Stimulated activated CD4-positive, alpha-beta T cell treated with anti-CD3 and anti-CD28 coated beads, TNF-alpha, amount 100 ng/mL, for 24 hours (primary cell): Measurements from ENCODE around the gene SMU1.

Source experiments
- DNase-seq, 3 experiments: peaks; one replicate each; pipeline ENCODE4 v3.0.0-alpha.2; 2020; ENCODE audit warnings: low read depth in 3 of 3

The SMU1 gene

DNA sequence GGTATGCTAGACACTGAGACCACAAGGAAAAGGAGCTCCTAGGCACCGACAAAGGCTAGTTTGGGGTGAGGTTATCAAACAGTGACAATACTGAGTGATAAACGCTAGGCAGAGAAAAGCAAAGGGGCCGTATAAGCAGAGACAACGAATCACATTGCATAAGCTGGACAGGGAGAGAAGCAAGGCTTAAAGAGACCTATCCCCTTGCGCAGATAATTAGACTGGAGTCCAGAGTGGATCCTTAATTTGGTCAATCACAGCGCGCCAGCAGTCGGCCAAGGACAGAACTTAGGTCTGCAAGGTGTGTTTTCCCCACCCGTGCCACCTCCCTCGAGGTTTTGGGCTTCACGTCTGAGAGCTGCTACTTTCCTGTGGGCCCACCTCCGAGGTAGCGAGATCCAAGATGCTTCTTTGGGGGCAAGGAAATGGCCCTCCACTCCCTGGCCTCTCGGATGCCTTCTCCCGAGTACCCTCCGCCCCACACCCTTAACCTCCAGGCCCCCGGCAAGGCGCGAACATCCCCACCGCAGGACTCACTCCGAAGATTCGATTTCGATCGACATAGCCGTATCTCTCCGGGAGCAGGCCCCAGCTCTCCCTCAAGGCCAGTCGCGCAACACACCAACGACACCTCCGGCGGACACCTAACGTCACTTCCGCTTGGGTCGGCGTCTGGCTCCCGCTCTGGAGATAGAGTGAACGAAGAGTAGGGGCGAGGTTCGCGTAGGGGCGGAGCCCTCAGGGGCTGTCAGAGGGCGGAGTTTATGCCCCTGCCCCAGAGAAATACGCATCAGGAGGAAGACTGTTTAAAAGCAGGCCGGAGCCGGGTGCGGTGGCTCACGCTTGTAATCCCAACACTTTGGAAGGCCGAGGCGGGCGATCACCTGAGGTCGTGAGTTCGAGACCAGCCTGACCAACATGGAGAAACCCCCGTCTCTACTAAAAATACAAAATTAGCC lies at the start of gene SMU1:
TSS of gene SMU1 (minus strand) at position 629 of the 959 bp plus-strand sequence. CDS start at position 563, 66 bp downstream.
- DNase-seq: peak; percentile 91 to 95 (median 93)

- no peak for DNase-seq
Observed at GRCh38 chr9:33125461-33125860, 49.0 kb upstream of the SMU1 start.

- no peak for DNase-seq
Observed at GRCh38 chr9:33124751-33125381, 48.4 kb upstream of the SMU1 start.

DNA sequence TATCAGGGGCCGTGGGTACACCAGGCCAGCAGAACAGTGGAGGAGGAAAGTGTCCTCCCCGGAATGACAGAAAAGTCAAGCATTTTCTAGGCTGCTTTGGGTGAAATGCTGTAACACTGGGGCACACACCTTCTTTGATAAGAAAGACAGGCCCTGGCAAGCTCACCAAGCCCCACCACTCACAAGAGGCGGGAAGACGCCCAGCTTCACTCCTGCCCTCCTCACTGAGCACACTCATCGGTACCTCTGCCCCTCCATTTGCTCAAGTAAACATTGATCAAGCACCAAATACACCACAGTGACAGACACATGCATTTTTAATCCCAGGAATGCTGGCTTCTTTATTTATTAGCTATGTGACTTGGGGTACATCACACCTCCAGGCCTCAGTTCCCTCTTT lies 47.6 kb upstream of the SMU1 start:
- DNase-seq: no peak

GRCh38 chr9:33123407-33124031 lies 47.0 kb upstream of the SMU1 start:
- DNase-seq: no peak

DNA sequence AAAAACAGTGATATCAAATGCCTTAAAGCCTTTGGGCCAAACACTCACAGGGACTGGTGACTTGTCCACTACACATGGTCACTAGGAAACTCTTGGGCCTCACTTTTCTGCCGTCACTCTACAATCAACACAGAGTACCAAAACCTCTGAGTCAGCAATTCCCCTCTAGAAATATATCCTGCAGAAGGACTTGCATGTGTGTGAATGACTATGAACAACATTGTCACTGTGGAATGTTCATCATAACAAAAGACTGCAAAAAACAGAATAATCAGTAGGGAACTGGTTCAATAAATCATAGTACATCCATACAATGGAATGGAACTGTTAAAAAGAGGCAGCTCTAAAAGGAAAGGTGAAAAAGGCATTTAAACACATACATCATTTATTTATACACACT lies 44.1 kb upstream of the SMU1 start:
- no peak for DNase-seq

GRCh38 chr9:33117796-33118195 lies 41.3 kb upstream of the SMU1 start:
- no peak for DNase-seq

- no peak for DNase-seq
Observed at GRCh38 chr9:33117306-33117705, 40.8 kb upstream of the SMU1 start.

DNA sequence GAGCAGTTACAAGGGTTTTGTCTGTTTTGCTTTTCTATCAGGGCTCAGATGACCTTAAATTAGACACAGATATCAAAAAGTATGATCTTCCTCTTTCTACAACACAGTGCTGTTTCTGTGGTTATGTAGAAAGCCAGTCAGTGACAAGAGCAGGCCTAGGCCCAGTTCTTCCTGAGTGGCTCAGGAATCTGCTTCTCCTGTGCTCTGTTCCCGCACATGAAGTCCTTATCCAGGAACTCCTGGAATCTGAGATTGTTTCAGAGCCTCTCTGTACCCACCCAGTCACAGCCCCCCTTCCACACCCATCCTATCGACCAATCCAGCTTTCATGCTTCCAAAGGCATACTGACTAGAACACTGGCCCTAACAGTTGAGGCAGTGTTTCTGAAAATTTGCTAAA lies 40.4 kb upstream of the SMU1 start:
- no peak for DNase-seq

DNA sequence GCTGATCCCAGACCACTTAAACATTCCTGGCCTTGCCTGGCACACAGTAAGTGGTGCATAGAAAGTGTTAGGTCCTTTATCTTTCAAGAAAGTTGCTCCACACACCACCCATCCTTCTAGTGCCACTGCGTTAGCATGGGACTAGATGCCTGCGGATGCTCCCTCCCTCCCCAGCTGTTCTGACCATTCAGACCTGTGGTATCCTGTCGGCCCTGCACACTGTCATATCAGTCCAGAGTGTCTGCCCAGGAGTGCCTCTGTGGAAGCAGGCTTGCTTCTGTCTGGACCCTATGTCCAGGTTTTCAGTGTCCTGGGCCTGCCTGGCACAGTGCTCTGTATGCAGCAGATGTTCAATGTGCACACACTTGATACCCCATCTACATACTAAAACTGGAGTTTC lies 38.3 kb upstream of the SMU1 start:
- DNase-seq: no peak

DNA sequence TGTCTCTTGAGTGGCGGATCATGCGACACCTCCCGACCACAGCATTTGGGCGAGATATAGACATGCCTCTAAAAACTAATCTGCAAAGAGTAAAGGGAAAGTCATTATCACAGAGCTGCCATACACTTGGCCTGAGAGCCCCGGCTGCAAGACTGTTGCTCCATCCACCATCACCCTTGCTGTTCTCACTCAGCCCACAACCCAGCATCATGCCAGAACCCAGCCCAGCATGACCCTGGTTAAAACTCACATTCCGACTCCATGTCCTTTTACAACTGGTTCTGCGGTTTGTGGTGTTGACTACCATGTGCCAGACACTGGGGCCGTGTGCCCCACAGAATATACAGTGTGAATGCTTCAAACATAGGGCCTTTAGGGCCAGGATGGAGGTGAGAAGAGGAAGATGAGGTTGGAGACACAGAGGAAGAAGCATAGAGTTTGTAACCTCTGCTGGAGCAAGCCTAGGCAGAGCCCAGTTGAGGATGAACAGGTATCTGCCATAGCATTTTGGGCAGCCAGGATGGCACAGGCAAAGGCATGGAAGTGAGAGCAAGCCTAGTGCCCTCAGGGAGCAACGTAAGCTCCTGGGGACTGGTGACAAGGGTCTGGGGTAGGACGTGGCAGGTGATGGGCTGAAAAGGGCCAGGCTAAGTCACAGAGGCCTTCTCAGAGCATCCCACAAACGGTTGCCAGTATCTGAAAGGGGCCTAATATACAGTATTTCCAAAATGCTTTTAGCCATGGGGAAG lies 37.5 kb upstream of the SMU1 start:
- no peak for DNase-seq

GRCh38 chr9:33112094-33112493 lies 35.6 kb upstream of the SMU1 start:
- no peak for DNase-seq

- DNase-seq: no peak
Observed at GRCh38 chr9:33111631-33112030, 35.2 kb upstream of the SMU1 start.

GRCh38 chr9:33110686-33111085 lies 34.2 kb upstream of the SMU1 start:
- DNase-seq: no peak

DNA sequence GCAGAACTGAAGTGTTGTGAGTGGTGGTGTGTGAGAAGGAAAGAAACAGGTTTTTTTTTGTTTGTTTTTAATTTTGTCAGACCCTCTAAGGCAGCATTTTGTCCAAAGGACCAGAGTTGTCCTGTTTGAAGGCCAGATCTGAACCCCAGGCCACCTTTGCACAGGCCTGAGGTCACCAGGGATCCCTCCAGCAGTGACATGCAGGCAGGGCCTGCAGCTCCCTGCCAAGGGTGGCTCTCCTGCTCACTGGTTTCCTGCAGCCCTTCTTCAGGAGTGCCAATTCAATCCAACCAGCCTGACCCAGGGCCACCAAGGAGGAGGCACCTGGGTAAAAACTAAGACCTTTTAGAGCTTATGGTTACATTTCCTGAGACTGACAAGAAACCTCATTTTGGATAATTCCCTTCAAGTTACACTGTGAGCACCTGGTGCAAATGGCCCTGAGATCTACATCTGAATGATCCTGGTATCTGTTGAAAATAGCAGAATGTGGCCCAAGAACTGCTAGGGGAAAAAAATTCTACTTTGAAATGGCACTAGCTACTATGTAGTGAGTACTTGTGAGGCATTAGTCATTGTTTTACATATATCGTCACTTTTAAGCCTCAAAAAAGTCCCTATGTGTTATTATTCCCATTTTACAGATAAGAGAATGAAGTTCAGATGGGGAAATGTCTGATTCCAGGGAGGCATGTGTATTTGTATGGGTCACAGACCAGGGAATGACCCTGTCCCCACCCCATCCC lies 33.5 kb upstream of the SMU1 start:
- DNase-seq: no peak

- DNase-seq: no peak
Observed at GRCh38 chr9:33109097-33109496, 32.6 kb upstream of the SMU1 start.

DNA sequence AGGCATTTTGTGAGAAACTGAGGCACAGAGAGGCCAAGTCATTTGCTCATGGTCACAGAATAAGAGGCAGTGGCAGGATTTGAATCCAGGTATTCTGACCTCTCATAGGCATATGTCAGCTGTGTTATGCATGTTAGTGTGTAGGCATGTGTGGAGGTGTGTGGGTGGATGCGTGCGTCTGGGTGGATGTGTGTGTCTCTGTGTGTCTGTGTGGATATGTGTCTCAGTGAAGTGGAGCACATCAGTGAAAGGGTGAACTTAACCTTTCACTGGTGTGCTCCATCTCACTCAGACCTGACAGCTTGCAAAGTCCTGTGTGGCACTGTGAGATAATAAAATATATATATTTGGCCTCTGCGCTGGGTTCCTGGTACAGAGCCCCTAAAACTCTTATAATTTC lies 32.0 kb upstream of the SMU1 start:
- DNase-seq: no peak

GRCh38 chr9:33107762-33108161 lies 31.3 kb upstream of the SMU1 start:
- no peak for DNase-seq

DNA sequence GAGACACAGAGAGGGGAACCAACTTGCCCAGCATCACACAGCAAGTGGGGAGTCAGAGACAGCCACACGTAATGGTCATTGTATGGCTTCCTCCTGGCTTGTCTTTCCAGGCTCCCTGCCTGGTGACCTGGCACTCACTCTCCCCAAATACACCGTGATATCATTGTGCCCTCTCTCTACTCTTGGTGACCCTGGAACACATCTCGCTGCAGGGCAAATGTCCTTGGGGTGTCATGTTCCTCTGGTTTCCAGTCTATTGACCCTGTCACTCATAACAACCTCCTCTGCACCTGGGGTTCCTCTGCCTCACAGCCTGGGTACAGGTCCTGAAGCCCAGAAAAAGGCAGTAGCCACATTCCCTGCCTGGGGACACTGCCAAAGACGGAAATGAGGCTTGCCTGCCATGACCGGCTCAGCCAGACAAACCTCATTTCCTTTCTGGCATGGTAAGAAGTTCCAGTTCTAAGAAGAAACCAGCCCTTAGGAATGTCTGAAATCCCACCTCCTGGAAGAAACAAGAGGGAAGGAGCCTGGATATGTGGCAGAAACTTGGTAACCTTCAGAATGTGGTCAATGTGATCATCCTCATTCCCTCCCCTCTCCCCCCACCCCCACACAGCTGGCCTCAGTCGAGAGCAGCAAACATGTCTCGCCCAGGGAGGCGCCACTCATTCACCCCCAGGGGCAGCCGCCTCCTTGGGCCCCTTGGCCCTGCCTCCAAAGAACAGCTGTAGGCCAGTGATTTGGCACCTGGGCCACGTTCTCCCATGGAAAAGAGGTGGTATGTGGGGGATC lies 30.6 kb upstream of the SMU1 start:
- no peak for DNase-seq

DNA sequence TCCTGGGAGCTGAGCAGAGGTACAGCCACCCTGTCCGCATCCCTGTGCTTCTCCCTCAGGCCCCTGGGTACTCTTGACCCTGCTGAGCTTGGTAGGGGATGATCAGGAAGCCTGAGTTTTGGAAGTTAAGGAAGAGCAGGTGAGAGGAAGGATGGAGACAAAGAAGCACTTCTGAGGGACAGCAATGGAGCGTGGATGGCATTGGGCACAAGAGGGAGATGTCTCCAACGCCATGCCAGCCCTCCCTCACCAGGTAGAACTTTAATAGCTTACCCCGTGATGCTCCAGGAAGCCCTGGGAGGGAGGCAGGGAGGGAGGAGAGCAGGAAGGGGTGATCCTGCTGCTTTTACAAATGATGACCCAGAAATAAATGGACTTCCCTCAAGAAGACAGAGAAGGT lies 29.9 kb upstream of the SMU1 start:
- no peak for DNase-seq
